ENCODE measurements around the gene CCDC78.

The CCDC78 gene

DNA sequence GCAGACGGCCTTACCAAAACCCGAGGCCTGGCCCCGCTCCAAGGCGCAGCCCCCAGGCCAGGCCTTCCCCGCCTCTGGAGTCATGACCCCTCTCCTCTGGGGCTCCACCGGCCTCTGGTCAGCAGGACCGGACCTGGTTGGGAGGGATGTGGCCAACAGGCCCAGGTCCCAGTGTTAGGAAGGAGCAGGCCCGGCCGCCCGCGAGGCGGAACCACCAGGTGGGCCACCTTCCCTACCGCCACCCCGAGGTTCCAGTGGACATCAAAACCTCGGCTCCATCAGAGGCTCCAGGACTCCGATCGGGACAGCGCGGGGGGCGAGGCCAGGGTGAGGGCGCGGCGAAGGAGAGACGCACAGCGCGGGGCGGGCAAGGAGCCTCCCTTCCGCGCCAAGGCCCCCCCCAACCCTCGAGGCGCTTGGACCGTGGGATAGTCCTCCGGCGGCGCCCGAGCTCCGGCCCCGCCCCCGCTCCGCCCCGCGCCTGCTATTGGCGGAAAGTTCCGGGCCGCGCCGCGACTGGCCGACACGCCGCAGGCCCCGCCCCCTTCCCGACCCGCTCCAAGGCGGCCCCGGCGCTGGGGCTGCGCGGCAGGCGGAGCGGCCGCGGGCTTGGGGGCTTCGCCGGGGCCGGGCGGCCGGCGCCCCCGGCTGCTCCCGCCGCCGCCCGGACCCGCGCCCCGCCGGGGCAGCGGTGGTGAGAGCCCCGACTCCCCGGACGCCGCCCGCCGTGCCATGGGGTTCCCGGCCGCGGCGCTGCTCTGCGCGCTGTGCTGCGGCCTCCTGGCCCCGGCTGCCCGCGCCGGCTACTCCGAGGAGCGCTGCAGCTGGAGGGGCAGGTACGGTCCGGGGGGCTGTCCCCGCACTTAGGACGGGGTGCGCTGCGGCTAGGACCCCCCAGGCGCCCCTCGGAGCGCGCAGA, 11.4 kb downstream of the CCDC78 start, which contains the start of gene METRN:
Gene METRN, plus strand, starts transcription at position 561 of the 919 bp plus-strand sequence. Its CDS starts 172 bp downstream, at position 733.
- peak within 1 kb of the TSS; percentile 60 for H3K27ac ChIP-seq
- no peak for DNase-seq (ENCODE audit: low read depth, low spot score)

DNA sequence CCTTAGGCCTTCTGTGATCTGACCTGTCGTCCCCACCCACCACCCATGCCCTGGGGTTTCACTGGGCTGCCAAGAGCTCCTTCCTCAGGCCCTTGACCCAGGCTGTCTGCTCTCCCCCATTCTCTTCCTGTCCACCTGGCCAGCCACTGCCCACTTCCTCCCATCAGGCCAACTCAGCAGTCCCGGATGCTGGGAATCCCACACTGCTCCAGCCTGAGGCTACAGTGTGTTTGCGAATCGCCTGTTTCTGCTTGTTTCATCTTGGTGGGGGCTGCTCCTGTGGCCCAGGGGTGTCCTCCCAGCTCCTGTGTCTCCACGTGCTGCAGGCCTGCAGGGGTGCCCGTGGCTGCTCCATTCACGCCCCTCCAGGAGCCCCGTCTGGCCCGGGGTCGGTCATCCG, 12.2 kb downstream of the CCDC78 start:
- peak overlapping the region; percentile 60 for H3K27ac ChIP-seq
- DNase-seq (ENCODE audit: low read depth, low spot score), result no peak

DNA sequence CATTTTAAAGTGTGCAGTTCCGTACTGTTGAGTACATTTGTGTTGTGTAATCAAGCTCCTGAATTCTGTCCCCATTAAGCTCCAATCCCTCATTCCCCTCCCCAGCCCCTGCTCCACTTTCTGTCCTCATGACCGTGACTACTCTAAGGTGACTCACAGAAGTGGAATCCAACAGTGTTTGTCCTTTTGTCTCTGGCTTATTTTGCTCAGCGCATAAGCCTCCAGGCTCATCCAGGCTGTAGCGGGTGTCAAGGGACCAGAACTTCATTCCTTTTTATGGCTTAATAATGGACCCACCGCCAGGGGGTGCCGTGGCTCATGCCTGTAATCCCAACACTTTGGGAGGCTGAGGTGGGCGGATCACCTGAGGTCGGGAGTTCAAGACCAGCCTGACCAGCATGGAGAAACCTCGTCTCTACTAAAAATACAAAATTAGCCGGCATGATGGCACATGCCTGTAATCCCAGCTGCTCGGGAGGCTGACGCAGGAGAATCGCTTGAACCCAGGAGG, 13.4 kb downstream of the CCDC78 start:
- peak overlapping the region; percentile 60 for H3K27ac ChIP-seq
- peak; percentile 83 for DNase-seq (ENCODE audit: low read depth, low spot score)

DNA sequence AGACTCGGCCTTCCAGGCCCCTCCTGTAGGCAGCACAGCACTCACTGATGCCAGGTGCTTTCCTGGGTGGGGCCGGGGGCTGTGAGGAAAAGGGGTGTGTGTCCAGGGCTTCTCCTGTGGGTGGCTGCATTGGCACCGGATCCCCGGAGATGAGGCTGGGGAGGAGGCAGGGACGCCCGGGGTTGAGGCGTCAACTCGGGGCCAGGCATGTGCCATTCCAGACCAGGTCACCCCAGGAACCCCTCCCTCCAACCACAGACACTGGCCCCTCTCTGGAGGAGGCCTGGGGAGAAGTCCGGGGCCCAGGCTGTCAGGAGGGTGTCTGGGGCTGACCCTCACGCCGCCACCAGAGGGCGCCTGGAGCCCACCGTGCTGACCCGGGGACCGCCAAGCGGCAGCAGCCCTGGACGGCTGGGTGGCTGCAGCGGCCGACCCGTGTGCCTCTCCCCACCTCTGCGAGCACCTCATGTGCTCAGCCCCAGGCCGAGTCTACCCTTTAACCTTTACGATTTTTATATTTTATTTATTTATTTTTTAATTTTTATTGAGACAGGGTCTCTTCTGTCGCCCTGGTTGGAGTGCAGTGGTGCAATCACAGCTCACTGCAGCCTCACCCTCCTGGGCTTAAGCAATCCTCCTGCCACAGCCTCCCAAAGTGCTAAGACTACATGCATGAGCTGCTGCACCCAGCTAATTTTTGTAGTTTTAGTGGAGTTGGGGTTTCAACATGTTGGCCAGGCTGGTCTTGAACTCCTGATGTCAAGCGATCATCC, 14.5 kb downstream of the CCDC78 start:
- H3K27ac ChIP-seq, result peak overlapping the region; percentile 60

DNA sequence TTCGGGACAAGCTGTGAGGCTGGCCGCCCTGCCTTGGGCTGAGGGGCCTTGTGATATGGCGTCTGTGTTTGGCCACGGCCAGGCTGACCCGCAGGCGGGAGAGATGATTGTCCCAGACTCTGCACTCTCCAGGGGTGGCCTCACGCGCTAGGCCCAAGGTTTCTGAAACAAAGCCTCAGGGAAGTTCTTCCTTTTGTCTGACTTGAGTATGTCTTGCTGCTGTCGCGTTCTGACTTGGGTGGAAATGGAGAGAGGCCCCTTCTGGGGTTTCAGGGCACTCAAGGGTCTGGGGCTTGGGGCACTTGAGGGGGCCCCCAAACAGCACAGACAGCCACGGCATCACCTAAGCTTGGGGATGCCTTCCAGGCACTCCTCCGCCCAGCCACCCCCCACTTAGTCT, 15.2 kb downstream of the CCDC78 start:
- H3K27ac ChIP-seq, result no peak overlapping the region
- DNase-seq (ENCODE audit: low read depth, low spot score), result no peak

More for the DNA sequence above, 14.5 kb downstream of the CCDC78 start:
- DNase-seq (ENCODE audit: low read depth, low spot score), result no peak

DNA sequence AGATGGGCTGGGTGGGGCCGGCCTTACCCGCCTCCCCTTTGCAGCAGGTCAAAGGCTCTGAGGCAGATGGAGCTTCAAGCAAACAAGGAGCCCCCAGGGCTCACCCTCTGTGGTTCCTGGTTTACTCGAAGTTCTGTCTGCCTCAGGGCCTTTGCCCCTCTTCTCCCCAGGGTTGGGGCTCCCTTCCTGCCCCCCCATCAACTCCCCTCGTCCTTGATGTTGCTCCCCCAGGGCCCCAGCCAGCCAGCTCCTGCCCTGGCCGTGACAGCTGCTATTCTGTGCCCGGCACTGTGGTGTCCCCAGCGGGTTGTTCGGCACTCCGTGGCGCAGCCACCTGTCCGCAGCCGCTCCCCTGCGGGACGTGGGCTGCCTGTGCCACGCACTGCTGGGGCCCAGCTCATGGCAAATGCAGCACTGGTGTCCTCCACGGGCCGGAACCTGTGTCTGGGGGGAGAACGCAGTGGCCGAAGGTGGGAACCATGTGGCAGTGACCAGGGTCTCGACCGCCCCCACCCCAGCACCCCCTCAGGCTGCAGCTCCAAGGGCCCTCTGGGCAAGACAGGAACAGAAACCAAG, 15.7 kb downstream of the CCDC78 start:
- H3K27ac ChIP-seq, result no peak overlapping the region
- no peak for DNase-seq (ENCODE audit: low read depth, low spot score)

DNA sequence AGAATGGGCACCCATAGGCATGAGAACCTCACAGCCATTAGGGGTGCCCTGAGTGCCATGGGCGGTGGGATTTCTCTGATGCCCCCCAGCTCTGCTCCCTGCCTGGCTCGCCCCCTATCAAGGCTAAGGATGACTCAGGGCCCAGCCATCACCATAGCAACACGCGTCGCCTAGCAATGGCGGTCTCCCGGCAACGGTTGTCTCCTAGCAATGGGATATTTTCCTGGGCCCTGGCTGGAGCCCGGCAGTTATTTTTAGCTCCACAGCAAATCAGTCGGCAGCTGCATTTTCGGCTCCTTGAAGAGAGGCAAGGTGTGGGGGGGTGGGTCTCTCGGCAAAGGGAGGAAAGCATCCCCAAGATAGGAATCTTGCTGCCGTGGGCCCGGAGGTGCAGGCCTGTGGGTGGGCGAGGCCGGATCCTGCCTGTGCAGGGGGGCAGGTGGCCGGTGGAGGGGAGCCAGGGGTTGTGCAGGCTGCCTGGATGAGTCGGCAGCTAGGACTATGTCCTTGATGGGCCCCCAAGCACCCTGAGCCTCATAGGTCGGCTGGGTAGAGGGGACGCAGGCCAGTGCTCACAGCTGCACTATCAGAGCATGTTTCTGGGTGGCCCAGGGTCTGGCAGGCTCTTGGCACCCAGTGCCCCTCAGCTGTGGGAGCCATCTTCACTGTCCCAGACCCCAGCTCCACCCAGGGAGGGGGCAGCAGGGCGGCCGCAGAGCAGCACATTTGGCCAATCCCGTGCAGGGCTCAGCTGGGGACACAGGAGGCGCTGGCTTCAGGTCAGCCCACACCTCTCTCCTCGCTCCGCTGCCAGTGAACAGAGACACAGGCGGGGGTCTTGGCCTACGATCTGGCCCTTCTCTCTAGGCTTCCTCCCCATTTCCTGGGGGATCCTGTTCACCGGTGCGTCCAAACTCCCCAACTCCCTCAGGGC, 16.4 kb downstream of the CCDC78 start:
- DNase-seq (ENCODE audit: low read depth, low spot score), result no peak
- no peak overlapping the region for H3K27ac ChIP-seq

DNA sequence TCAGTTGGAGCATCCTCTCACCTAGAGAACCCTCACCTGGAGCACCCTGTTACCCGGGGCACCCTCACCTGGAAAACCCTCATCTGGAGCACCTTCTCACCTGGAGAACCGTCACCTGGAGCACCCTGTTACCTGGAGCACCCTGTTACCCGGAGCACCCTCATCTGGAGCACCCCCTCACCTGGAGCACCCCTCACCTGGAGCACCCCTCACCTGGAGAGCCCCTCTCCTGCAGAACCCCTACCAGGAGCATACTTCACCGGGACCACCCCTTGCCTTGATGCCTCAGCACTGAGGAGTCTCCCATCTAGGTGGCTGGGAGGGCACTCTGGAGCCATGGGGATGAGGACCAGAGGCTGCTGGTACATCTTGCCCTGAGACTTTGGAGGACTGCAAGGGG, 17.3 kb downstream of the CCDC78 start:
- DNase-seq (ENCODE audit: low read depth, low spot score), result no peak
- no peak overlapping the region for H3K27ac ChIP-seq

DNA sequence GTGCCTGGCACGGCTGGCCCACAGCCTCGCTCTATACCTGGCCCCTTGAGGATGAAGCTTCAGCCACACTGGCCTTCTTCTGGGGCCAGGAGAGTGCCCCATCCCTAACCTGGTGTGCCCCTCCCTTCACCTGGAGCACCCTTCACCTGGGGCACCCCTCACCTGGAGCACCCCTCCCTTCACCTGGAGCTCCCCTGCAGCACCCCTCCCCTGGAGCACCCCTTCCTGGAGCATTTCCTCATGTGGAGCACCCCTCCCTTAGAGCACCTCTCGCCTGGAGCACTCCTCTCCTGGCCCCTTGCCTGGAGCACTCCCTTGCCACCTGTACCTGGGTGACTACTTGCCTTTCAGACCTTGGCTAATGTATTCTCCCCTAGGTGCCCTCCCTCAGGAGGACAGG, 18.2 kb downstream of the CCDC78 start:
- no peak overlapping the region for H3K27ac ChIP-seq

DNA sequence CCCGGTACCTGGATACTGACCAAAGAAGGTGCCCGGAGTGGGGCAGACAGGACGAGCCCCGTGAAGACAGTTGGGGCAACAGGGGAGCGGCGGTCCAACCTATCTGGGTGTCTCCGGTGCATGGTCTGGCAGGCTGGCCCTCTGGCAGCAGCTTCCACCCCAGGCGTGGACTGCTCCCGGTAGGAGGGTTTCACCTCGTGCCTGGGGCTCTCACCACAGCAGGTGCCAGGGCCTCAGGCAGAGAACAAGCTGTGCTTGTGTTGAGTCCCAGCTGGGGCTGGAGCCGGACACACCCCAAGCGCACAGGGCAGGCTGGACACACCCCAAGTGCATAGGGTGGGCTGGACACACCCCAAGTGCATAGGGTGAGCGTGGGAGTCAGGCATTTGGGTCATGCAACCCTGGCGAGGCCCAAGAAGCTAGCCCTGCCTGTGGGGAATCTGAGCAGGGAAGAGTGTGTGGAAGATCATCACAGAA, 19.1 kb downstream of the CCDC78 start:
- H3K27ac ChIP-seq, result no peak overlapping the region
- DNase-seq (ENCODE audit: low read depth, low spot score), result no peak

More for the DNA sequence above, 18.2 kb downstream of the CCDC78 start:
- DNase-seq (ENCODE audit: low read depth, low spot score), result no peak

DNA sequence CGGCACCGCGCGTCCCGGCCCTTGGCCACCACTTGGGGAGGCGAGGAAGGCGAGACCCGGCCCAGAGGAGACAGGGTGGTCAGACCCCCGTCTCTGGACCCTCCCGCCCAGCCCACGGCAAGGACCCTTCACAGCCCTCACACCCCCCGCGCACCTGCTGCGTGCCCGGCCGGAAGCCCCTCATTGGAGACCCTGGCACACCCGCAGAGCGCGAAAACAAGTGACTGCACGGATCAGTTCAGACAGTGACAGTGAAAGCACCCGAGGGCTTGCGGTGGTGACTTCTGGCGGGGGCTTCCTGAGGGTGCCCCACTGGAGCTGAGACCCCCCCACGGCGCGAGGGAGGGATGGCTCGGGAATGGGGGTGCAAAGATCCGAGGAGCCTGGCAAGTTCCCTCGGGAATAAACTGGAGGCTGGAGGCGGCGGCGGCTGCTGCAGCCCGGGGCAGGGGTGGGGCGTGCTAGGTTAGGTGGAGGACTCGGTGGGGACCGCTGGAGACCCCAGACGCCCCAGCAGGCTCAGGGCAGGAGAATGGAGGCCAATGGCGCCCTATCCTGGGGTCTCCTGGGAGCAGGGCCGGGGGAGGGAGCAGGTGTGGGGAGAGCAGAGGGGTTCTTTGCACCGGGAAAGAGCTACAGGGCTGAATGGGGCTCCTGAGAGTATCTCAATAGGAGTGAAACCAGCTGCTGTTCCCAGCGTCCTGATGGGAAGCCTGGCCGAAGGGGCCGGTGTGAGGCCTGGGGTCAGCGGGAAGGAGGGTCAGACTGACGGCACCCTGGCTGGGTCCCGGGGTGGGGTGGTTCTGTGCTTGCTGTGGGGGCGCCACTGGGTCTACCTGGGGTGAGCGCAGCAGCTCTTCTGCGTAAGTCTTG, 19.8 kb downstream of the CCDC78 start:
- no peak overlapping the region for H3K27ac ChIP-seq

DNA sequence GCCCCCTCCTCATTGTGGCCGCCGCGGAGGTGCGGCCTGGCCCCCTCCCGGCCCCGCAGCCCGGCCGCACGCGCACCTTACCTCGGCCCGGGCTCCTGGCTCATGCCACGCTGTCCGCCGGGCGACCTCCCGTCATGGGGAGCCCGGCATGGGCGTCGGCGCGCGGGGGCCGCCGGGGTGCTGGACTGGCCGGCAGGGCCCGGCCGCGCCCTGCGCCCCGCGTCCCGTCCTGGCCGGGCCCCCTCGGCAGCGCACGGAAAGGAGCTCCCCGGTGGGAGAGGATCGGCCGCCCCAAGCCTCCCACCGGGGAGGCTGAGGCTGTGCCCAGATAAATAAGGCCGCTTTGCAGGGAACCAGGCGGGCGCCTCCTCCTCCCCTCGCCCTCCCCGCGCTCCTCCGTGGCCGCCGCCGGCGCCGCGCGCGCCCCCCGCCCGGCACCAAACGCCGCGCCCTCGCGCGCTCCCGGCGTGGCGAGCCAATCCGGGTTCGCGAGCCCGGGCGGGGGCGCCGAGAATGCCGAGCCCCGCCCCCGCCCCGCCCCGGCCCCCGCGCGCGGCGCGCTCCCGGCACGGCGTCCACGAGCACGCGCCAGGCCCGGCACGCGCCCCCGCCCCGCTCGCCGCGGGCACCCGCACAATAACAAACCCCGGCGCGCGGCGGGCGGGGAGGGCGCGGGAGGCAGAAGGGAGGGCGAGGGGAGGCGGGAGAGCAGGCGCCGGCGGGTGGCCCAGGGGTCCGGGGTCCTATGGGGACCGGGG, 20.6 kb downstream of the CCDC78 start, which contains the start of gene FBXL16:
Gene FBXL16, minus strand, starts transcription at position 371 of the 758 bp plus-strand sequence. CDS start 8,396 bp downstream, outside the sequence.
- no peak for DNase-seq (ENCODE audit: low read depth, low spot score)
- H3K27ac ChIP-seq, result no peak within 1 kb of the TSS

More for the DNA sequence above, 19.8 kb downstream of the CCDC78 start:
- DNase-seq (ENCODE audit: low read depth, low spot score), result no peak

DNA sequence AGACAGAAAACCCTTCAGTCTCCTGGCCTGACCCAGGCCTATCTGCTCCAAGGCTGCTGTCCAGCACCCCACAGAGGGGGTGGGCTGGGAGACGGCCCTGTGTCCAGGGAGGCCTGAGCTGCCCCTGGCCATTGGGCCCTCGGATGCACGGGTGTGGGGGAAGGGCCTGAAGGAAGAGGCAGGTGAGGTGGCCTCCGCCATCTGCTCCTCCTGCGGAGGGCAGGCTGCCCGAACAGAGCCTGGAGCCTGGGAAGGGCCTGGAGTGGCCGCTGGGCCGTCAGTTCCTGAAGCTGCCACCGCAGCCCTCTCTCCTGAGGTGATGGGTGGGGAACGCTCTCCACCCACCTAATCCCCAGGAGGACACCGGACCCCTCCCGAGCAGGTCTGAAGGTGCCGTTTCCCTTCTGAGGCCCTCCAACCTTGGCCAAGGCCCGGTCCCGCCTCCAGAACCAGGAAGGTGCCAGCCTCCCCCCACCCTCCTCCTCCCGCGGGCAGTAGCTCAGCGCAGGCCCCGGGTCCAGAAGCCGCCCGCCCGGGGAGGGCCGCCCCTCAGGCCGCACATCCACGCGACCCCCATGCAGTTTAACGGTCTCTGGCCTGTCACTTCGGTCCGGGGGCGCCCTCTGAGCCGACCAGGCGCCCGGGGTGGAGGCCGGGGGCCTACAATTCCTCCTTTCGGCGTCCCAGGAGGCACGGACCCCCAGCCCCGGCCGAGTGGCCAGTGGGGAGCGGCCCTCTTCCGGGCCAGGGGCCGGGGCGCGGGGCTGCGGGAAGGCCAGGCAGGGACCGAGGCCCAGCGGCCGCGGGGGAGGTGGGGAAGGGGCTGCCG, 21.5 kb downstream of the CCDC78 start:
- DNase-seq (ENCODE audit: low read depth, low spot score), result no peak
- H3K27ac ChIP-seq, result no peak overlapping the region

DNA sequence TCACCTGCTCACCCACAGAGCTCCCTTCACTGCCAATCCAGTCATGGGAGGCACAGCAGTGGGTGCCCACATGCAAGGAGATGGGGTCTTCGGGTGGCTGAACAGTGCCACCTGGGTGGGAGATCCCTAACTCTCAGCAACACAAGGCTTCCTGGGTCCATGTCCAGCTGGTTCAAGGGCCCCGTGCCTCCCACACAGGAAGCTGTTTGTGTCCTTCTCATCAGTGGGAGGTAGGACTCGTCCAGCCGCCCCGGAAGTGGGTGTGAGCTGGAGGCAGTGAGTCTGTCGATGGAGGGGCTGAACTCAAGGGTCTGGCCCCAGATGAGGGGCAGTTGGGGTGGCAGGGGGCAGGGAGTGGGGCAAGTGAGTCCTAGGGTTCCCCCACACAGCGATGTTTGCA, 22.2 kb downstream of the CCDC78 start:
- no peak overlapping the region for H3K27ac ChIP-seq
- DNase-seq (ENCODE audit: low read depth, low spot score), result no peak

DNA sequence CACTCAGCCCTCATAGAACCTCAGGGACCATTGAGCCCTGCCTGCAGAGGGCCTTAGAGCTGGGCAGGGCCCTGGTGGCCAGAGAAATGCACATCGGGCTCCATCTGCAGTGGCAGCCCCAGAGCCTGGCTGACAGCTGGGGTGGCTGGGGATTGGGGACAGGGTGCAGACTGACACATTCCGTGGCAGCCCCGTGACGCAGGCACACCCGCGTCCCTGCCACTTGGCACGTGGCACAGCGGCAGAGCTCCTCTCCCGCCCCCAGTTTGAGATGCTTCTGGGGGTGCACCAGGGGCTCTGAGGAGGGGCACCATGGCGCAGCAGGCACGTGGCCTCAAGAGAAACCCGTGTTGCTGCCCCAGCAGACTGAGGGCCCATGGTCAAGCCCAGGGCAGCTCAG, 22.8 kb downstream of the CCDC78 start:
- DNase-seq (ENCODE audit: low read depth, low spot score), result no peak
- no peak overlapping the region for H3K27ac ChIP-seq

DNA sequence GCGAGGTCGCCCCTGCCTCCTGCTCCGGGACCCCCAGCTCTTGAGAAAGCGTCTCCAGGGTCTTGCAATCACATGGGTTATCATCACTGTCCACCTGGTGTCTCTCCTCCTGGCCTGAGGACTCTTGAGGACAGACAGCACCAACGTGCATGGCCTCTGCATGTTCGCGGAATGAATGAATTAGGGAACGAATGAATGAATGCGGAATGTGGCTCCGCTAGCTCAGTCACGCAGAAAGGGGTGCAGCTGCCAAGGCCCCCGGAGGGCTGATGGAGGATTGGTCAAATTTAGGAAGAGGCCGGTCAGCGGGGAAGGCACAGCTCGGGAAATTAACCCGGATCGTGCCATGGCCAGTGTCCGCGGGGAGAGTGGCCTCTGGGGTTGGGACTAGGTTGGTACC, 23.9 kb downstream of the CCDC78 start:
- DNase-seq (ENCODE audit: low read depth, low spot score), result no peak
- H3K27ac ChIP-seq, result no peak overlapping the region
